Esophagus squamous epithelium (tissue), 4 donors: ENCODE data around the gene SEC14L5.

Experiments
- POLR2A ChIP-seq, 4 donors: fragments of 450-650 bp; IDR thresholded peaks; one replicate each; pipeline ENCODE4 v1.6.1; 2017; ENCODE audit warnings: antibody characterized with exemption in 4 of 4, mild to moderate bottlenecking in 4 of 4, moderate library complexity in 3 of 4
- TF ChIP-seq, protein P1 (sequence below), 6 experiments: fragments of 450-650 bp in 4 of 6; fragments of 200-600 bp in 2 of 6; sonication (generic) in 2 of 6; IDR thresholded peaks; one replicate each; pipeline ENCODE4 v1.5.1; 2016 to 2019; ENCODE audit warnings: antibody characterized with exemption in 6 of 6, mild to moderate bottlenecking in 4 of 6, moderate library complexity in 4 of 6

DNA sequence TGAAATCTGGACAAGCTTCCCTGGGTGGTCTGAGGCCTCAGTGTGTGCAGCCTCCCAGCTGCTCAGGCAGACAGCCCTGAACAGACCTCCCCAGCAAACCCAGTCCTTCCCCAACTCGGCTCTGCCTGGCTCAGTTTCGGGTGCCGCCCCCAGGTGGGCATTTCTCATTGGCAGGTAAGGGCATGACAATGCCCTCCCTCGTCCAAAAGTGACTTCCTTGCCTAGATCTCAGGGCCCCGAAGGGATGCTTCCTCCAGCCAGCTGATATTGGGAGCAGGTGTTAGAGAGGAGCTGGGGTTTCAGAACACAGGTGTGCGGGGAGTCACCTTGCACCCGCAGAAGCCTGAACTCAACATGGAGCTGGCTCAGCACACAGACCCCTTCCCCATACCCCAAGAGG is 17.4 kb upstream of the SEC14L5 start:
- TF ChIP-seq, protein P1, sequence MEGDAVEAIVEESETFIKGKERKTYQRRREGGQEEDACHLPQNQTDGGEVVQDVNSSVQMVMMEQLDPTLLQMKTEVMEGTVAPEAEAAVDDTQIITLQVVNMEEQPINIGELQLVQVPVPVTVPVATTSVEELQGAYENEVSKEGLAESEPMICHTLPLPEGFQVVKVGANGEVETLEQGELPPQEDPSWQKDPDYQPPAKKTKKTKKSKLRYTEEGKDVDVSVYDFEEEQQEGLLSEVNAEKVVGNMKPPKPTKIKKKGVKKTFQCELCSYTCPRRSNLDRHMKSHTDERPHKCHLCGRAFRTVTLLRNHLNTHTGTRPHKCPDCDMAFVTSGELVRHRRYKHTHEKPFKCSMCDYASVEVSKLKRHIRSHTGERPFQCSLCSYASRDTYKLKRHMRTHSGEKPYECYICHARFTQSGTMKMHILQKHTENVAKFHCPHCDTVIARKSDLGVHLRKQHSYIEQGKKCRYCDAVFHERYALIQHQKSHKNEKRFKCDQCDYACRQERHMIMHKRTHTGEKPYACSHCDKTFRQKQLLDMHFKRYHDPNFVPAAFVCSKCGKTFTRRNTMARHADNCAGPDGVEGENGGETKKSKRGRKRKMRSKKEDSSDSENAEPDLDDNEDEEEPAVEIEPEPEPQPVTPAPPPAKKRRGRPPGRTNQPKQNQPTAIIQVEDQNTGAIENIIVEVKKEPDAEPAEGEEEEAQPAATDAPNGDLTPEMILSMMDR (IDR thresholded peaks at IDR 0.05), result no peak
- TF ChIP-seq POLR2A (IDR thresholded peaks at IDR 0.05), result no peak
